Measurements from ENCODE around the gene PTPRK.

DNA sequence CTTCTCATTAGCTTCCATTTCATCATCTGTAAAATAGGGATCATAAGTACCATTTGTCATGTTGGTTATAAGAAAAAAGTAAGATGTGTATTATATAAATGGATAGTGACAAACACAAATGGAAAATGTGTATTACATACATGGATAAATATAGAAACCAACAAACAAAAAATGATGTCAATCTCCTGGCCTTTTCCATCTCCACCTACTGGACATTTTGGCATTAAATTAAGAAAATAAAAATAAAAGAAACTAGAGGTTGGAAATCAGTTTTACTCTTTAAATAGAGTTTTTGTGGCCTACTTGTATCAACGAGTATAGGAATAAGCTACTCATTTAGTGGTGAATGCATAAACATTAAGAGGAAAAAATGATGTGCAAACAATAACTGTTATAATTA lies 552.0 kb downstream of the PTPRK start:
- TF ChIP-seq, protein P1, sequence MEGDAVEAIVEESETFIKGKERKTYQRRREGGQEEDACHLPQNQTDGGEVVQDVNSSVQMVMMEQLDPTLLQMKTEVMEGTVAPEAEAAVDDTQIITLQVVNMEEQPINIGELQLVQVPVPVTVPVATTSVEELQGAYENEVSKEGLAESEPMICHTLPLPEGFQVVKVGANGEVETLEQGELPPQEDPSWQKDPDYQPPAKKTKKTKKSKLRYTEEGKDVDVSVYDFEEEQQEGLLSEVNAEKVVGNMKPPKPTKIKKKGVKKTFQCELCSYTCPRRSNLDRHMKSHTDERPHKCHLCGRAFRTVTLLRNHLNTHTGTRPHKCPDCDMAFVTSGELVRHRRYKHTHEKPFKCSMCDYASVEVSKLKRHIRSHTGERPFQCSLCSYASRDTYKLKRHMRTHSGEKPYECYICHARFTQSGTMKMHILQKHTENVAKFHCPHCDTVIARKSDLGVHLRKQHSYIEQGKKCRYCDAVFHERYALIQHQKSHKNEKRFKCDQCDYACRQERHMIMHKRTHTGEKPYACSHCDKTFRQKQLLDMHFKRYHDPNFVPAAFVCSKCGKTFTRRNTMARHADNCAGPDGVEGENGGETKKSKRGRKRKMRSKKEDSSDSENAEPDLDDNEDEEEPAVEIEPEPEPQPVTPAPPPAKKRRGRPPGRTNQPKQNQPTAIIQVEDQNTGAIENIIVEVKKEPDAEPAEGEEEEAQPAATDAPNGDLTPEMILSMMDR (optimal IDR thresholded peaks at IDR 0.05 in 1 of 3, IDR thresholded peaks at IDR 0.05 in 1 of 3, conservative IDR thresholded peaks at IDR 0.05 in 1 of 3; ENCODE audit: extremely low read depth in 1 of 3, insufficient read depth in 2 of 3, low read length in 3 of 3): no peak
- TF ChIP-seq EZH2 (IDR thresholded peaks at IDR 0.05; ENCODE audit: low read length): no peak

Measured in keratinocyte (primary cell).